MM.1S (cell line): Measurements from ENCODE around the gene PPM1A.
"Not testable (repeated sequence)": the region's sequence is repeated elsewhere in the genome, so short reads cannot be mapped to it uniquely, and the experiment has no call there.

Source experiments
- EZH2 ChIP-seq: fragments of 300-600 bp; sonication (generic); optimal IDR thresholded peaks from 2 replicates; pipeline ENCODE3; 2017; ENCODE audit warnings: low read depth, mild to moderate bottlenecking, antibody characterized with exemption, low read length, mixed read lengths
- EZH2phosphoT487 ChIP-seq: fragments of 300-600 bp; sonication (generic); IDR thresholded peaks from 2 replicates; pipeline ENCODE4 v1.6.1; 2018; ENCODE audit warnings: antibody characterized with exemption, low read length
- TF ChIP-seq, protein P1 (sequence below): fragments of 300-600 bp; sonication (generic); IDR thresholded peaks from 2 replicates; pipeline ENCODE4 v1.5.1; 2016; ENCODE audit warnings: antibody characterized with exemption, low read length, mixed read lengths

- TF ChIP-seq, protein P1, sequence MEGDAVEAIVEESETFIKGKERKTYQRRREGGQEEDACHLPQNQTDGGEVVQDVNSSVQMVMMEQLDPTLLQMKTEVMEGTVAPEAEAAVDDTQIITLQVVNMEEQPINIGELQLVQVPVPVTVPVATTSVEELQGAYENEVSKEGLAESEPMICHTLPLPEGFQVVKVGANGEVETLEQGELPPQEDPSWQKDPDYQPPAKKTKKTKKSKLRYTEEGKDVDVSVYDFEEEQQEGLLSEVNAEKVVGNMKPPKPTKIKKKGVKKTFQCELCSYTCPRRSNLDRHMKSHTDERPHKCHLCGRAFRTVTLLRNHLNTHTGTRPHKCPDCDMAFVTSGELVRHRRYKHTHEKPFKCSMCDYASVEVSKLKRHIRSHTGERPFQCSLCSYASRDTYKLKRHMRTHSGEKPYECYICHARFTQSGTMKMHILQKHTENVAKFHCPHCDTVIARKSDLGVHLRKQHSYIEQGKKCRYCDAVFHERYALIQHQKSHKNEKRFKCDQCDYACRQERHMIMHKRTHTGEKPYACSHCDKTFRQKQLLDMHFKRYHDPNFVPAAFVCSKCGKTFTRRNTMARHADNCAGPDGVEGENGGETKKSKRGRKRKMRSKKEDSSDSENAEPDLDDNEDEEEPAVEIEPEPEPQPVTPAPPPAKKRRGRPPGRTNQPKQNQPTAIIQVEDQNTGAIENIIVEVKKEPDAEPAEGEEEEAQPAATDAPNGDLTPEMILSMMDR = not testable (repeated sequence)
- not testable (repeated sequence) for TF ChIP-seq EZH2, EZH2phosphoT487
Observed at GRCh38 chr14:60320860-60321259, 71.8 kb downstream of the PPM1A start.
